Stimulated activated naive CD8-positive, alpha-beta T cell treated with anti-CD3 and anti-CD28 coated beads, Interleukin-15, amount 100 ng/mL, for 72 hours (primary cell): ENCODE data around the gene FBP1.

Source experiments
- ATAC-seq: fragments of 150-1000 bp; cut with Tn5 transposase; 2 replicates; pipeline ENCODE4 v1.10.0; 2021; ENCODE audit warnings: mild to moderate bottlenecking, moderate library complexity
- DNase-seq, 2 donors: peaks; one replicate each; pipeline ENCODE4 v3.0.0; 2021 to 2022
- H3K27ac Mint-ChIP-seq, 2 donors: one replicate each; pipeline ENCODE4 v1.8.0; 2022; ENCODE audit warnings: mild to moderate bottlenecking in 2 of 2, mixed read lengths in 2 of 2, moderate library complexity in 2 of 2
- H3K27me3 Mint-ChIP-seq: one replicate; pipeline ENCODE4 v1.8.0; 2022; ENCODE audit warnings: mixed read lengths
- H3K4me1 Mint-ChIP-seq: one replicate; pipeline ENCODE4 v1.8.0; 2022; ENCODE audit warnings: mild to moderate bottlenecking, mixed read lengths
- H3K4me3 Mint-ChIP-seq, 2 donors: one replicate each; pipeline ENCODE4 v1.8.0; 2022; ENCODE audit warnings: mild to moderate bottlenecking in 2 of 2, mixed read lengths in 2 of 2, moderate library complexity in 1 of 2
- H3K9me3 Mint-ChIP-seq, 2 donors: one replicate each; pipeline ENCODE4 v1.8.0; 2022; ENCODE audit warnings: mixed read lengths in 2 of 2

FBP1 gene

DNA sequence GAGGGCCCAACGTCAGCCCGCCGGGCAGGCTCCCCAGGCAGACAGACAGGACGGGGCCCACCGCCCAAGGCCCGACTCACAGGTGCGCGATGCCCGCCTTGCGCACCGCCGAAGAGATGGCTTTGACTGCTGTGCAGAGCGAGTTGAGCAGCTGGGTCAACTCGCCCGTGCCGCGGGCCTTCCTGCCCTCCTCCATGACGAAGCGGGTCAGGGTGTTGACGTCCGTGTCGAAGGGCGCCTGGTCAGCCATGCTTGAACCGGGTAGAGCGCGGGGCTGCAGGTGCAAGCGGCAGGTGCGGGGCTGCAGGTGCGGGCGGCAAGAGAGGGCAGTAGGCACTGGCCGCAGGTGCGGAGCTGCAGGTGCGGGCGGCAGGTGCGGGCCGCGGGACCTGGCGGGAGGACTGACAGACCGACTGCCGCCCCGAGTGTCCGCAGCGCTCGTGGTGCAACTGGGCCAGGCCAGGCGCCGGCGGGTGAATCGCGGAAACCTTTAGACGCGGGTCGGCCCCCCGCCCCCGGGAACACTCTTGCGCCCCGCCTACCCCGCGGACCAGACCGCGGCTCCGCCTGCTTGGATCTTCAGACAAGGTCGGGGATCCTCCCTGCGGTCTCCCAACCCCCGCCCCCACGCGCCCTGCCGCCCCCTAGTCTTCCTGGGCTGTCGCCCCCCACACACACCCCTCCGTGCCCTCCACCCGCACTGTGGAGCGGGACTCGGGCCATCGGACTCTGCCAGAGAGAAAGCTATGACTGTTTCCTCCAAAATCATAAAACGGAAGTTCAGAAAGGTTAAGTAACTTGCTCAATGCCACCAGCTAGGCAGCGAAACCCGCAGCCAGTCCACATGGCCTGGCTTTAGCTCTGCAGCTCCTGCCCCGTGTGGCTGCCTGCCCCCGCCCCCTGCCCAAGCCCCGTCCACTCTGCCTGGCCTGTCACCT is at the start of gene FBP1:
Gene FBP1, minus strand, starts transcription at position 458 of the 938 bp plus-strand sequence. Its CDS starts 208 bp downstream, at position 250.
- H3K27me3 Mint-ChIP-seq = peaks cover 23% of the 10 kb centered on the region
- H3K4me3 Mint-ChIP-seq = peak within 1 kb of the TSS; percentile 91 to 96
- no peaks in the 10 kb centered on the region for H3K9me3 Mint-ChIP-seq
- peak within 1 kb of the TSS; percentile 77 to 95 for H3K27ac Mint-ChIP-seq
- DNase-seq (peak; percentile 32 to 48), ATAC-seq (peak; percentile 88)
- peaks cover 21% of the 10 kb centered on the region for H3K4me1 Mint-ChIP-seq

DNA sequence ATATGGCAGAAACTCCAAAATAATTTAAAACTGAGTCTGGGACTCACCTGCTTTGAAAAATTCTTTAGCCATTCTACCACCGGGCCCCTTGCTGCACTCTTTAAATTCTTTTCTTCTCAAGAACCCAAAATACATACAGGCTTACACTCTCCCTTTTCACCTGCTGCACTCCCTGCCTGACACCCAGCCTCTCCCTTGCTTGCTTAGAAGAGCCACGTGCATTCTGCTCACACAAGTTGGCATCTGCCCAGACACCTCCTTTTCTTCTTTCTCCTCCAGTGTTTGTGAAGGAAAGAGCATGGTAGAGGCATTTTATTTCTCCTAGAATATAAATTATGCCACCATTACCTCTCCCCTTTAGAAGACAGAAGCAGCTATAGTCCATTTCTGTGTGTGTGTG is 48.1 kb upstream of the FBP1 start:
- no peak for DNase-seq
- H3K4me3 Mint-ChIP-seq = no peak overlapping the region
- no peaks in the 10 kb centered on the region for H3K4me1 Mint-ChIP-seq
- ATAC-seq = no peak
- no peaks in the 10 kb centered on the region for H3K9me3 Mint-ChIP-seq
- H3K27me3 Mint-ChIP-seq = peaks cover 20% of the 10 kb centered on the region
- H3K27ac Mint-ChIP-seq = peak overlapping the region in 1 of 2 donors; percentile 19

DNA sequence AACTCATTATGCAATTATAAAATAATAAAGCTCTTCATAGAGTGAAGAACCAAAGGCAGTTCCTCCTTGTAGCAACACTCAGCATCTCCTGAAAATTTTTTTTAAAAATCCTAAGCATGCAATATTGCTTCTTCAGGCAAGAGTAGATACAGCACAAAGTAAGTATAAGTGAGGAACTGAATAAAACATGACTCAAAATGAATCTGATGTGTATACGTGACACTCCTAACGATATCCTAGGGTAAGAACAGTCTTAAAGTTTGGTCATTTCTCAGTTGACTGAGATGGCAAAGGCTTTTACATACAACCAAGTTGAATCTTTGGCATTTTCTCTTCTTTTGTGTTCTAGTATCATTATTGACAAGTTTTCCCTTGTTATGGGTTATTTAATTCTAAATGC is 46.0 kb upstream of the FBP1 start:
- H3K4me1 Mint-ChIP-seq = peaks cover 6% of the 10 kb centered on the region

DNA sequence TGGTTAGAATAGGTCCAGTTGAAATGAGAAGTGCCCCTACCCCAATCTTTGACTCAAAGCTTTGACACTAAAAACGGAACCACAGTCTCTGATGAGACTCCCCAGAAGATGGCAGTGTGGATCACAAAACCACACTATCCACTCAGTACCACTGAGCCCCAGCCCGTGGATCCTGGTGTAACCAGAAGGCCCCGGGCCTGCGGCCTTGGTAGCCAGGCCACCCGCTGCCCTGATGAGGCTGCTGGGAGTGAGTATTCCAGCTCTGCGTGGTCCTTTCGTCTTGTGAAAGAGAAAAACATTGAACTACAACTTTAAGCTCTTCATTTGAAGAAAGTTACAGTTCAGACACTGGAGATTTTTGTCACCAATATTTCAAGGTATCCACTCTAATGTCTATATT is 42.2 kb upstream of the FBP1 start:
- Mint-ChIP-seq H3K27ac (peak overlapping the region in 1 of 2 donors; percentile 75), H3K27me3 (peaks cover 19% of the 10 kb centered on the region), H3K9me3 (no peaks in the 10 kb centered on the region), H3K4me3 (no peak overlapping the region), H3K4me1 (peaks cover 6% of the 10 kb centered on the region)
- ATAC-seq (peak; percentile 96), DNase-seq (peak; percentile 46 to 55)

More for the DNA sequence above, 46.0 kb upstream of the FBP1 start:
- H3K4me3 Mint-ChIP-seq = no peak overlapping the region
- DNase-seq (no peak), ATAC-seq (no peak)
- H3K27ac Mint-ChIP-seq = no peak overlapping the region
- H3K9me3 Mint-ChIP-seq = no peaks in the 10 kb centered on the region
- peaks cover 15% of the 10 kb centered on the region for H3K27me3 Mint-ChIP-seq

DNA sequence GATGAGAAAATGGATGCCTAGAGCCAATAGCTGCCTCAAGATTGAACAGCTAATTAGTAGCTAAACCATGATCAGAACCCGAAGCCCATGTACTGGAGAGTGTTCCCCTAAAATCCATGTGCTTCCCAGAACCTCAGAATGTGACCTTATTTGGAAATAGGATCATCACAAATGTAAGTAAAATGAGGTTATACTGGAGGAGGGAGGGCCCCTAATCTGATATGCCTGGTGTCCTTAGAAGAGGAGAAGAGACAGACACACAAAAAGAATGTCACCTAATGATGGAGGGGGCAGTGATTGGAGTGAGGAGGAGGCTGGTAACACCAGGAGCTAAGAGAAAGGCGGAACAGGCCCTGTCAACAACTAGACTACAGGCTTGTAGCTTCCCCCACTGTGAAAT is 41.3 kb upstream of the FBP1 start:
- DNase-seq (no peak), ATAC-seq (no peak)
- Mint-ChIP-seq H3K4me3 (no peak overlapping the region), H3K9me3 (no peaks in the 10 kb centered on the region), H3K27me3 (peaks cover 19% of the 10 kb centered on the region), H3K4me1 (peaks cover 6% of the 10 kb centered on the region), H3K27ac (no peak overlapping the region)

DNA sequence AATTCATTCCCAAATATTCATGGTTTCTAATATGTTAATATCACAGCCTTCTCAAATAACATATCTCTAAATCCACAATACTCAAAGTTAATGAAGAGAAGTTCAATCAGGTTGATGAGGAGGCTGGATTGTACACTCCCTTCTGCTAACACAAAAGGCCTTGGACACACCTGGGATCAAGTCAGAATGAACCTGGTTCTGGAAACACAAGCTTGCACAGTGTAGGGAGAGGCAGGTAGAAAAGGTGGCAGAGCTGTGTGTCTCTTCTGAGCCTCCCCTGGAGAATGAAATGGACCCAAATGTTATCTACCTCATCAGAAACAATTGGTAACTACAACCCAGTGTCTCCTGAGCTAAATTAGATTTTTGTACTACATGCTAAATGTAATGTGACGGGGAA is 40.7 kb upstream of the FBP1 start:
- peak overlapping the region in 1 of 2 donors; percentile 85 for H3K27ac Mint-ChIP-seq
- ATAC-seq = no peak

DNA sequence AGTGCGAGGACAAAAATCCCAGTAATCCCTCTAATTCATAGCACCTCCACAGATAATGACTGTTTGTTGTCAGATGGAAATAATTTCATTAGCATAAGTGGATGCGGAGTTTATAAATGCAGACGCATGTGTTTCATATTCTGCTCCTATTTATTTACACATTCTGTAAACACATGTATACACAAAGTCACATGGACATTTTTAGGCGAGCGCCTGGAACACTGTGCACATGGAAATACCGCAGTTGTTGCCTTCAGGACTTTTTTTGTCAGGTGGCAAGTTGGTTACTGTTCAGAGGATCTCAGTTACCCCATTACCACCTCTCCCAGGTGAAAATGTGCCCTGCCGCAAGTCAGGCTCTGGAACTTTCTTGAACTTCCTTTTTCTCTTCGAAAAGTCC is 40.3 kb upstream of the FBP1 start:
- H3K27ac Mint-ChIP-seq = no peak overlapping the region
- ATAC-seq (no peak), DNase-seq (no peak)
- no peaks in the 10 kb centered on the region for H3K9me3 Mint-ChIP-seq
- H3K4me1 Mint-ChIP-seq = peaks cover 6% of the 10 kb centered on the region
- H3K4me3 Mint-ChIP-seq = no peak overlapping the region
- H3K27me3 Mint-ChIP-seq = peaks cover 19% of the 10 kb centered on the region

More for the DNA sequence above, 40.7 kb upstream of the FBP1 start:
- no peaks in the 10 kb centered on the region for H3K9me3 Mint-ChIP-seq
- no peak for DNase-seq
- H3K4me3 Mint-ChIP-seq = no peak overlapping the region
- peaks cover 19% of the 10 kb centered on the region for H3K27me3 Mint-ChIP-seq
- H3K4me1 Mint-ChIP-seq = peaks cover 6% of the 10 kb centered on the region

DNA sequence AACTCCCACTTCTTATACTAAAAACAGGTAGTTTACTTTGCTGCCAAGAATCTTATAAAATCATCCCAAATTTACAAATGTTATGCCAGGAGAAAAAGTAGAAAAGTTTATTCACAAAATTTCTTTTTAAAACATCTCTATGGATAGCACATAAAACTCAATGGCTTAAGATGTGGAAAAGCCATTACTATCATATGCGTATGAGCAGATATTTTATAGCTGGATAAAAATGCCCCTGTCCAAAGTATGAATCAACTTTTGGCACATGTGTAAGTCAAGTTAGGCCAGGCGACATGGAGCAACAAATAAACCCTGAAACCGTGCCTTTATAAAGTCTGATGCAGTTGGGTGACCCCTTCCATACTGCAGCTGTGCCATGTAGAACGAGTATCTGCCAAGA is 38.6 kb upstream of the FBP1 start:
- Mint-ChIP-seq H3K4me3 (no peak overlapping the region), H3K27ac (no peak overlapping the region), H3K27me3 (peaks cover 19% of the 10 kb centered on the region), H3K9me3 (no peaks in the 10 kb centered on the region), H3K4me1 (peaks cover 6% of the 10 kb centered on the region)
- no peak for ATAC-seq
- no peak for DNase-seq

DNA sequence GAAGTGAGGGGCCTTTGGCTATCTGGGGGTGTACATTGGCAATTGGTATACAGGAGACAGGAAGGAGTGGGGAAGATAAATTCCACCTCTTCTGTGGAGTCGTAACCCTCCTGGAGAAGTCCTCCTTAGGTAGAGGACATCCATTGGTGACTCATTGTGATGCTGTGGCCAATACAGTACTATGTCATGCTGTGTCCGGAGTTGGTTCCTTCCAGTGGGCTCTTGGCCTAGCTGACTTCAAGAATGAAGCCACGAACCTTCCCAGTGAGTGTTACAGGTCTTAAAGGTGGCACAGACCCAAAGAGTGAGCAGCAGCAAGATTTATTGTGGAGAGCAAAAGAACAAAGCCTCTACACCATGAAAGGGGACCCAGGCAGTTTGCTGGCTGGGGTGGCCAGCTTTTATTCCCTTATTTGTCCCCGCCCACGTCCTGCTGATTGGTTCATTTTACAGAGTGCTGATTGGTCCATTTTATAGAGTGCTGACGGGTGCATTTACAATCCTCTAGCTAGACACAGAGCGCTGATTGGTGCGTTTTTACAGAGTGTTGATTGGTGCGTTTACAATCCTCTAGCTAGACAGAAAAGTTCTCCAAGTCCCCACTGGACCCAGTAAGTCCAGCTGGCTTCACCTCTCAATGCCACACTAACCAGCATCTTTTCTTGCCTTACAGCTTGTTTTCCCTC is 37.3 kb upstream of the FBP1 start:
- no peak for DNase-seq
- Mint-ChIP-seq H3K4me1 (peaks cover 4% of the 10 kb centered on the region), H3K9me3 (no peaks in the 10 kb centered on the region), H3K4me3 (no peak overlapping the region), H3K27ac (no peak overlapping the region), H3K27me3 (peaks cover 17% of the 10 kb centered on the region)
- ATAC-seq = no peak

DNA sequence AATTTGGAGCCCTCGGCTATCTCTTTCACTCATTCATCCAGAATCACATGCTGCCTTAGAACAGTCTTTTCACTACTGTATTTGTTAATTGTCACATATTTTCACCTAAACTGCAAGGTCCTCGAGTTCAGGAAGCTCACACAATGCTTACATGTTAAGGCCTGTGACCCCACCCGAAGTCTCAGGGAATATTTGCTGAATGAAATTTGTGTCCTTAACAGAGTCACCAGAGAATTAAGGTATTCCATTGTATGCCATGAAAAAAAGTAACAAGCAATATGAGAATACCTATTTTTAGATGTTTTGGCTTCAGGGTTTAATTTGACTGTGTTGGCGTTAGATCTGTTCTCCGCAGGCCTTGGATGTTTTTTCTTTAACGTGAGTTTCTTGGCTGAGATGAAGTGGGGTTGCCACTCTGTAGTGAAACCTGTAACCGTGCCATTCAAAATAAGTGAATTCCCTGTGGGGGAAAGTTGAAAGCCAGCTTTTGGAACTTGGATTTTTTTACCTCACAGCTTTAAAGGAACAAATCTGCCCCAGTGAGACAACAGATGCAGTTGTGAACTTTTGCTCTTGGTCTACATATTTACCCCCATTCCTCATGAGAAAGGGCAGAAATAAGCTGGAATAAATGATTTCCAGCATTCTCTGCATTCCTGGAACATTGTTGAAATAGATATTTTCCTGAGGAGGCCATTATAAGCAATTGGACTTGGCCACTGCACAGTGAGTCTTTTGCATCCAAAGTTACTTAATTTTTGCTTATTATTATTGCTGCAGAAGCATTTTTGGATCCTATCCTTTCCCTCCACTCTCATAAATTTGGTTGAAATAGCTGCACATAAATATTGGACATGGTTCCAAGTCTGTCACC is 35.9 kb upstream of the FBP1 start:
- ATAC-seq (no peak), DNase-seq (no peak)
- Mint-ChIP-seq H3K27ac (no peak overlapping the region), H3K4me3 (no peak overlapping the region), H3K4me1 (no peaks in the 10 kb centered on the region), H3K27me3 (peaks cover 10% of the 10 kb centered on the region), H3K9me3 (no peaks in the 10 kb centered on the region)

DNA sequence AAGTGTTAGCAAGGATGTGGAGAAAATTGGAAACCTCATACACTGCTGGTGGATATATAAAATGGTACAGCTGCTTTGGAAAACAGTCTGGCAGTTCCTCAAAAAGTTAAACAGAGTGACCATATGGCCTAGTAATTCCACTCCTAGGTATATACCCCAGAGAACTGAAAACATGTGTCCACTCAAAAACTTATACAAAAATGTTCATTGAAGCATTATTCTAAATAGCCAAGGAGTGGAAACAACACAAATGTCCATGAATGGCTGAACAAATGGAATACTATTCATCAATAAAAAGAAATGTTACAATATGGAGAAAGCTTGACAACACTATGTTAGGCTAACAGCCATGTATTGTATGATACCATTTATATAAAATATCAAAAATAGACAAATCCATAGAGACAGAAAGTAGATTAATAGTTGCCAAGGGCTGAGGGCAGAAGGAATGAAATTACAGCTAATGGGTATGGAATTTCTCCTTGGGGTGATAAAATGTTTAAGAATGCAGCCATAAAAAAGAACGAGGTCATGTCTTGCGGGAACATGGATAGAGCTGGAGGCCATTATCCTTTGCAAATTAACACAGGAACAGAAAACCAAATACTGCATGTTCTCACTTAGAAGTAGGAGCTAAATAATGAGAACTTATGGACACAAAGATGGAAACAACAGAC is 33.6 kb upstream of the FBP1 start:
- DNase-seq (no peak), ATAC-seq (no peak)
- H3K27me3 Mint-ChIP-seq = no peaks in the 10 kb centered on the region
- no peak overlapping the region for H3K27ac Mint-ChIP-seq
- H3K4me1 Mint-ChIP-seq = peaks cover 6% of the 10 kb centered on the region
- no peak overlapping the region for H3K4me3 Mint-ChIP-seq
- no peaks in the 10 kb centered on the region for H3K9me3 Mint-ChIP-seq

DNA sequence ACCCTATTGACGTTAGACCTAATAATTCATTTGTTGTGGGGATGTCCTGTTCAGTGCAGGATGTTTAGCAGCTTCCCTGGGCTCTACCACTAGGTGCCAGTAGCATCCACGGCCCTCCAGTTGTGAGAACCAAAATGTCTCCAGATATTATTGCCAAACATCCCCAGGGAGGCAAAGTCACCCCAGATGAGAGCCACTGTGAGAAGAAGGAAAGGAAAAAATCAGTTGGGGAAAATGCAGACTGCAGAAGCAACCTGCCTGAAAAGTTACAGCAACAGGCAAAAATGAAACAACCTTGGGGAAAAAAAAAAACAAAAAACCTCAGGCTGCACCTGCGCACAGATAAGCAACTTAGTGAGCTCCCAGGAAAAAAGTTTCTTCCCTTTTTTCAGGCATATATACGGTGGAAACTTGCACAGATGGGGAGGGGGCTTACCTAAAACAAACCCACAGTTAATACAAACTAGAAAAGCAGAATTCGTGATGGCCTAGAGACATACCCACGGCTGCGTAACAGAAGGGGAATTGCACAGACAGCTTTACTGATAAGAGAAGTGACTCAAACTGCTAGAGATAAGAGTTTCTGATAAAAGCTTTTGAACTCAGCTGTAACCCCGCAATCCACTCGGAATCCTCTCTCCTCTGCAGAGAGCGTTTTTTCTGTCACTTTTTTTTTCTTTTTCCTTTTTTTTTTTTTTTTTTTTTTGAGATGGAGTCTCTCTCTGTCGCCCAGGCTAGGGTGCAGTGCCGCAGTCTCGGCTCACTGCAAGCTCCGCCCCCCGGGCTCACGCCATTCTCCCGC is 29.8 kb upstream of the FBP1 start:
- H3K4me1 Mint-ChIP-seq = peaks cover 6% of the 10 kb centered on the region

DNA sequence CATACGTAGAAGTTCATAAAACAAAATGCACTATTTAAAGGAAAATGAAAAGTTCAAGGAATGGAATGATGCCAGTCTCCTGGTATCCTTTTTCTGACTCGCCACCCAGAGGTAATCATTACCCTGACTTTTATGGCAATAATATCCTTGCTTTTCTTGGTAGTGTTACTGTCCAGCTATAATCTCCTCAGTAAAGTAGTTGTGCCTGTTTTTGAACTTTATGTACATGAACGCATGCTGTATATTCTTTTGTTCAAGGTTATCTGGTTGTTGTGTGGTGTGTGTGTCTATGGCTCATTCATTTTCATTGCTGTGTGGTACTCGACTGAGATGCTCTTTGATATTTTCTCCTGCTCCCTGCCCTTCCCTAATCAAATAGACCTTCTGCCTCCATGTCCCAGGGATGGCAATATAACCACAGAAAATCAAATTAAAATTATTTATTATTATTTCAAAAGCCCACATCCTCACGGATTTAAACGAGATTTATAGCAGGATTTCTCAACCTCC is 29.2 kb upstream of the FBP1 start:
- no peak for DNase-seq
- Mint-ChIP-seq H3K4me3 (no peak overlapping the region), H3K27me3 (no peaks in the 10 kb centered on the region), H3K27ac (no peak overlapping the region), H3K9me3 (no peaks in the 10 kb centered on the region), H3K4me1 (peaks cover 6% of the 10 kb centered on the region)
- no peak for ATAC-seq

More for the DNA sequence above, 29.8 kb upstream of the FBP1 start:
- Mint-ChIP-seq H3K4me3 (peak overlapping the region; percentile 85 to 87), H3K27ac (peak overlapping the region; percentile 67 to 82), H3K27me3 (no peaks in the 10 kb centered on the region), H3K9me3 (no peaks in the 10 kb centered on the region)
- peak; percentile 95 for ATAC-seq
- peak; percentile 45 to 63 for DNase-seq
